GM19023 (cell line): ENCODE data around the gene UROC1.

Experiments used
- ATAC-seq: cut with Tn5 transposase; IDR thresholded peaks from one replicate; pipeline ENCODE4 v1.9.1; 2021; ENCODE audit warnings: mild to moderate bottlenecking, moderate library complexity; ENCODE audit not compliant: unreplicated experiment

The UROC1 gene

DNA sequence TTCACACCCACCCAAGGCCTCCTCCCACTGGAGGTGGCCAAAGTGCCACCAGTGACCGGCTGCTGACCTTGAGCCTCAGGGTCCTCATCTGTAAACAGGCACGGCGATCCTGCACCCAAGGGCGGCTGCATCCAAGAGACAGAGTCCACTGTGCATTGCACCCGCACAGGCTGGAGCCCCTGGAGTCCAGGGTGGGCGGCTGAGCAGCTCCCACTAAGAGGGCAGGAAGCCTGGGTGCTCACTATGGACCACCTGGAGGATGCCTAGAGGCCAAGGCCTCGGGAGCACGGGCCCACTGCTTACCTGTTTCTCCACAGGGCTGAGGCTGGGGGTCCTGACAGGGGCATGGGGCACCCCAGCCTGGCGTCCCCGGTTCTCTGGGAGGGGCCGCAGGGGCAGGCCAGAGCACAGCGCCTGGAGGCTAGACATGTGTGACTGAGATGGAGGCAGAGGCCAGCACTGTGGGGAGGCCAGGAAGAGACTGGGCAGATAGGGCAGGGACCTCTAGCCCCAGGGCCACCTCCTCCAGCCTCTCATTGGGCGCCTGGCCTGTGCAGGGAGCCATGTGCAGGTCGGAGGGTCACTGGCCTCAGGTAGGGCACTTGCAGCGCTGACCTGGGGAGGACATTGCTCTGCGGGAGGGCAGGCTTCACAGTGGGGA is at the start of gene UROC1:
TSS of gene UROC1 (minus strand) at position 483 of the 661 bp plus-strand sequence. CDS start at position 429, 54 bp downstream.
- ATAC-seq, result no peak

GRCh38 chr3:126562737-126563276 is 45.2 kb upstream of the UROC1 start:
- ATAC-seq, result no peak

DNA sequence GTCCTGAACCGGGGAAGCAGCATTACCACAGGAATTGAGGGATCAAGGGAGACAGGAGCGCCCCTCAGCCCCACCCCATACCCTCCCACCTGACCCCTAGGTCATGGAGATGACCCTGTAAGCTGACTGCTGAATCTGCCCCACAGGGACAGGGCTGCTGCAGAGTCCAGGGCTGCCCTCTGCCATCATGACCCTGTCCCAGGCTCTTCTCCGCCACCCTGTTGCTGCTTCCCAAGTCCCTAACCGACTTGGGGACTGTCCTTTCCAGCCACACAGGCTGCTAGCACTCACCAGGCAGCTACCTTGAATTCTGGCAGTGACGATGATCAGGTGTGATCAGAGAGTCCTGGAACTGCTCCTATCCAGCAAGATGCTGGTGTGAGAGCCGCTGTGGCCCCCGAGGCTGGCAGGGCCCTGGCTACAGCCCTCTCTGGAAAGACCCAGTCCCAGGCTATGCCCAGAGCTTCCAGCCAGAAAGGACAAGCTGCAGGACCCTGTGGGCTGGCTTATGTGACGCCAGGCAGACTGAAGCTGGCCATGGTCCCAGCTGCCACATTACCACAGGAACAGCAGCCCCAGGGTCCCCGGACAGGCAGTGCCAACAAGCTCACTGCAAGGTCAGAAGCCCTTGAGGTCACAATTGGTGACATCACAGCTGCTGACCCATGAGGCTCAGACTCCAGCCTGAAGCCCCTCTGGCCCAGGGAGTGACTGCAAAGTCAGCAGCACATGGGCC is 40.9 kb upstream of the UROC1 start, which contains the start of gene C3orf22:
TSS of gene C3orf22 (minus strand) at position 597 of the 736 bp plus-strand sequence. CDS start 5,542 bp downstream, outside the sequence.
- no peak for ATAC-seq

- no peak for ATAC-seq
These were observed 40.2 kb upstream of the UROC1 start for GRCh38 chr3:126557761-126558160.

GRCh38 chr3:126557415-126557745 is 39.8 kb upstream of the UROC1 start:
- ATAC-seq, result no peak

- ATAC-seq, result no peak
These were observed 39.3 kb upstream of the UROC1 start for GRCh38 chr3:126556637-126557414.

GRCh38 chr3:126555795-126556636 is 38.4 kb upstream of the UROC1 start:
- ATAC-seq, result no peak

DNA sequence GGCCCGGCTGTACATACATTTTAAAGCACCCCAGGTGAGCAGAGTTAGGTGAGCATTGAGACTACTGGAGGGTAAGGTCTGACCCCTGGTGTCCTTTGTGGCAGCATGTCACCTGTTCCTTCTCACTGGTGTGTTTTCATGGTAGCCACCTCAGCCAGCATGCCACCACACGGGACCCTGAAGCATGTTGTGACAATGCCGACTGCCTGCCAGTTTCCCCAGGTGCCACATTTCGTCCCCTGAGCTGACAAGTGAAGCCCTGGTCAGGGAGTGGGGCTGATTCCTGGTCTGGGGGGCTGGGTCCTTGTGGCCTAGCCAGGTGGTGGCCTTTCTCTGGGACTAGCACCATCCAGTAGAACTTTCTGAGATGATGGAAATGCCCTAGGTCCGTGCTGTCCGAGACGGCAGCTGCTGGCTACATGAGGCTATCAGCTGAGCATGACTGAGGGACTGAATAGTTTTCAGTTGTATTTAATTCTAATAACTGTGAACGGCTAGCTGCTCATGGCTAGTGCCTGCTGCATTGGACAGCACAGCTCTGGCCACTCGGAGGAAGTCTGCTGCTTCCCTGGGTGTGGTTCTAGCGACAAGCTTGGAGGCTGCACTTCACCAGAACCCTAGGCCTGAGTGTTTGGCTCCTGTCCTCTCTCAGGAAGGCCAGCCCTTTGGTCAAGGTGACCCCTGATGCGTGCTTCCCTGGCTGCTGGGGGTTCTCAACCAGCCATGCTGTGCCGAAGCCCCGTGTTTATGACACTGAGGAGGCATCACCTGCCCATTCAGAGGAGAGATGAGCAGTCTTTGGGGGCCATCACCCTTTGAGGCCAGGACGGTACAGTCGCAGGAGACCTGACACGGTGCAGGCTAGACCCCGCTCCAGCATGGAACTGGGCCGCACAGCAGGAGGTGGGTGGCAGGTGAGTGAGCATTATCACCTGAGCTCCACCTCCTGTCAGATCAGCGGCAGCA is 37.3 kb upstream of the UROC1 start:
- no peak for ATAC-seq

- ATAC-seq, result no peak
These were observed 35.9 kb upstream of the UROC1 start for GRCh38 chr3:126553284-126554084.

- no peak for ATAC-seq
These were observed 35.2 kb upstream of the UROC1 start for GRCh38 chr3:126552688-126553283.

GRCh38 chr3:126551839-126552687 is 34.5 kb upstream of the UROC1 start:
- no peak for ATAC-seq

DNA sequence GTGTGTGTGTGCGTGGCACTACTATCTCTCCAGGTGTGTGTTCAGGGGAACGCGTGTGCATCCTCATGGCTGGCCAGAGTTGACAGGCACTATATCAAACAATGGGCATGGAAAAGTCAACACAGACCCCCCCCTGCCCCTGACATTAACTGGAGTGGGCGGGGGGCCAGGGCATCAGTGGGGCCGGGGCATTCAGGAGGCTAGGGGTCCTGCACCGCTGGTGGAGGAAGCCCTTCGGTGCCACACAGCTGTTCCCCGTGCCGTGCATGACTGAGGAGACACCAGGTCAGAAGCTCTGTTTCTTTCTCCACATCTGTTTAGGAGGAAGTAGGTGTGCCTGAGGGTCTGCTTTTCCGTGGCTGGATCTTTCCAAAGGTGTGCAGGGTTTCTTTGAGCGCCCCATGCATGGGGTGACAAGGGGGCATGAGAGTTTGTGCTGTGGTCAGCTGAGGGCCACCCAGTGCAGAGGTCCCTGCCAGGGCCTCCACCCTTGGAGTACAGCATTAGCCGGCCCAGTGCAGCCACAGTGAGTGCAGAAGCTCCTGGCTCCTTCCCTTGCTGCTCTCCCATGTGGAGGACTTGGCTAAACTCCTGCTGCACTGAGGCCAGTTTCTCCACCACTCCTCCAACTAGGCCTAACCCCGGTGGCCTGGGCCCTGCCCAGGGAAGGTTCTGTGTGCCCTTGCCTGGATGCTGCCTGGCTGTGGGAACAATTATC is 33.7 kb upstream of the UROC1 start:
- no peak for ATAC-seq

DNA sequence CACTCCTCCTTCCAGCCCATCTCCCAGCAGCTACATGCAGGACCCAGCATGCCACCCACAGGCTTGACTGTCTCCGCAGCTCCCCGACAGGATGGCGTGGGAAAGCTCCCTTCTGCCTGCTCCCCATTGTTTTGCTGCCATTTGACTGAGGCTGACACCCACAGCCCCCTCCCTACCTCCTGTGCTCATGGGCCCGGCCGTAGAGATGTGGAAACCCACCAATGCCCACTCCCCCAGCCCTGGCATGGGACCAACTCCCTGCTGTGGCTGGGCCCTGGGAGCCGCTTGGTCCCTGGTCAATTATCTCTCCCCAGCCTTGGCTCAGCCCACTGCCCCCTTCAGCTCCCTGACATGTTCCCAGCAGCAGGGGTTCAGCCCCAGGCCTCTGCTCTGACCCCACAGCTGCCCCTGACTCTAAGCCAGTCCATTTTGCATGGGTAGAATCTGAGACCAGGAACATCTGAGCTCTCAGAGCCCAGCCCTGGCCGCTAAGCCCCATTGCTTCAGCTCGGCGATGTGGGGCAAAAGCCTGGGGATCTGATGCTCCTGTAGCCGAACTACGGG is 33.0 kb upstream of the UROC1 start:
- no peak for ATAC-seq

- ATAC-seq, result no peak
These were observed 32.4 kb upstream of the UROC1 start for GRCh38 chr3:126549861-126550487.

- ATAC-seq, result no peak
These were observed 31.2 kb upstream of the UROC1 start for GRCh38 chr3:126548556-126549466.
